DMS79 treated with DMSO at 0.1 percent for 48 hours (cell line): ENCODE data around the gene TLK2.
"Not testable (repeated sequence)": the region's sequence is repeated elsewhere in the genome, so short reads cannot be mapped to it uniquely, and the experiment has no call there.

Experiments
- DNase-seq: peaks from one replicate; lab custom pipeline; 2025; lab: John Stamatoyannopoulos, UW

Gene TLK2

GRCh38 chr17:62601471-62601870 lies 122.8 kb downstream of the TLK2 start:
- DNase-seq: no peak

- not testable (repeated sequence) for DNase-seq
These were observed 125.2 kb downstream of the TLK2 start for GRCh38 chr17:62603783-62604182.

- DNase-seq: no peak
These were observed 127.0 kb downstream of the TLK2 start for GRCh38 chr17:62605588-62605987.

GRCh38 chr17:62611292-62611691 lies 132.7 kb downstream of the TLK2 start:
- no peak for DNase-seq

GRCh38 chr17:62611728-62612127 lies 133.1 kb downstream of the TLK2 start:
- DNase-seq: no peak

GRCh38 chr17:62612289-62612688 lies 133.7 kb downstream of the TLK2 start:
- DNase-seq: not testable (repeated sequence)

GRCh38 chr17:62613095-62613494 lies 134.5 kb downstream of the TLK2 start:
- not testable (repeated sequence) for DNase-seq

- no peak for DNase-seq
These were observed 135.5 kb downstream of the TLK2 start for GRCh38 chr17:62614142-62614541.

GRCh38 chr17:62615503-62615902 lies 136.9 kb downstream of the TLK2 start:
- no peak for DNase-seq

GRCh38 chr17:62616993-62617893 lies 138.6 kb downstream of the TLK2 start:
- no peak for DNase-seq

- no peak for DNase-seq
These were observed 139.4 kb downstream of the TLK2 start for GRCh38 chr17:62617894-62618472.

- no peak for DNase-seq
These were observed 140.2 kb downstream of the TLK2 start for GRCh38 chr17:62618647-62619416.

- DNase-seq: no peak
These were observed 141.0 kb downstream of the TLK2 start for GRCh38 chr17:62619417-62620155.

GRCh38 chr17:62621223-62621622 lies 142.6 kb downstream of the TLK2 start:
- no peak for DNase-seq

GRCh38 chr17:62625184-62625869 lies 146.7 kb downstream of the TLK2 start:
- DNase-seq: no peak

GRCh38 chr17:62625870-62626200 lies 147.2 kb downstream of the TLK2 start:
- no peak for DNase-seq

GRCh38 chr17:62626719-62627218 lies 148.1 kb downstream of the TLK2 start:
- no peak for DNase-seq

GRCh38 chr17:62627219-62627903 lies 148.7 kb downstream of the TLK2 start, which contains the start of gene MRC2:
Gene MRC2, plus strand, starts transcription at chr17:62627670. Its CDS starts 133 bp downstream, at chr17:62627803.
- DNase-seq: no peak

GRCh38 chr17:62627904-62628633 lies 149.4 kb downstream of the TLK2 start:
- no peak for DNase-seq
